ENCODE data around the gene NR1D2.
A peak's percentile ranks its signal among the peaks of the same experiment; 100 is the strongest.

The NR1D2 gene

DNA sequence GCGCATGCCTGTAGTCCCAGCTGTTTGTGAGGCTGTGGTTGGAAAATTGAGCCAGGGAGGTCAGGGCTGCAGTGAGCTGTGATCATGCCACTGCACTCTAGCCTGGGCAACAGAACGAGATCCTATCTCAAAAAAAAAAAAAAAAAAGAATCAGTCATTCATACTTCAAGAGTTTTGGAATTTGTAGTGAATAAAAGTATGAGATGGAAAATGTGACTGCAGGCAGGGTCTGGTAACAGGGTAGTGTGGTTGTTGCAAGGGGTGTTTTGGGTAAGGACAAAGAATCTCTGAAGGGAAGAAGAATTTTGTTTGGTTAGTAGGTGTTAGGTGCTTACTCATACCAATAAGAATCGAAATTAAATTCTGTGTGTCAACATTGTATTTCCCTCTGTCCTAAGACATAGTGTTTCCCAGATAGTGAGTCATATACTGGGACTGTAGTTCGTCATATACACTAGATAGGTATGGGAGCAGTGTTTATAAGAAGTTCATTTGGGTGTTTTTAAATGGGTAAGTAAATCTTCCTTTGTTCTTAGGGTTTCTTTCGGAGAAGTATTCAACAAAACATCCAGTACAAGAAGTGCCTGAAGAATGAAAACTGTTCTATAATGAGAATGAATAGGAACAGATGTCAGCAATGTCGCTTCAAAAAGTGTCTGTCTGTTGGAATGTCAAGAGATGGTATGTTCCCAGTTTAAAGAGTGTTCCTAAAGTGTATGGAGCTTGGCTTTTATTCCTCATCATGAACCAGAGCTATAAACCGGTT lies 14.2 kb downstream of the NR1D2 start (continued):
- TF ChIP-seq, protein P1, sequence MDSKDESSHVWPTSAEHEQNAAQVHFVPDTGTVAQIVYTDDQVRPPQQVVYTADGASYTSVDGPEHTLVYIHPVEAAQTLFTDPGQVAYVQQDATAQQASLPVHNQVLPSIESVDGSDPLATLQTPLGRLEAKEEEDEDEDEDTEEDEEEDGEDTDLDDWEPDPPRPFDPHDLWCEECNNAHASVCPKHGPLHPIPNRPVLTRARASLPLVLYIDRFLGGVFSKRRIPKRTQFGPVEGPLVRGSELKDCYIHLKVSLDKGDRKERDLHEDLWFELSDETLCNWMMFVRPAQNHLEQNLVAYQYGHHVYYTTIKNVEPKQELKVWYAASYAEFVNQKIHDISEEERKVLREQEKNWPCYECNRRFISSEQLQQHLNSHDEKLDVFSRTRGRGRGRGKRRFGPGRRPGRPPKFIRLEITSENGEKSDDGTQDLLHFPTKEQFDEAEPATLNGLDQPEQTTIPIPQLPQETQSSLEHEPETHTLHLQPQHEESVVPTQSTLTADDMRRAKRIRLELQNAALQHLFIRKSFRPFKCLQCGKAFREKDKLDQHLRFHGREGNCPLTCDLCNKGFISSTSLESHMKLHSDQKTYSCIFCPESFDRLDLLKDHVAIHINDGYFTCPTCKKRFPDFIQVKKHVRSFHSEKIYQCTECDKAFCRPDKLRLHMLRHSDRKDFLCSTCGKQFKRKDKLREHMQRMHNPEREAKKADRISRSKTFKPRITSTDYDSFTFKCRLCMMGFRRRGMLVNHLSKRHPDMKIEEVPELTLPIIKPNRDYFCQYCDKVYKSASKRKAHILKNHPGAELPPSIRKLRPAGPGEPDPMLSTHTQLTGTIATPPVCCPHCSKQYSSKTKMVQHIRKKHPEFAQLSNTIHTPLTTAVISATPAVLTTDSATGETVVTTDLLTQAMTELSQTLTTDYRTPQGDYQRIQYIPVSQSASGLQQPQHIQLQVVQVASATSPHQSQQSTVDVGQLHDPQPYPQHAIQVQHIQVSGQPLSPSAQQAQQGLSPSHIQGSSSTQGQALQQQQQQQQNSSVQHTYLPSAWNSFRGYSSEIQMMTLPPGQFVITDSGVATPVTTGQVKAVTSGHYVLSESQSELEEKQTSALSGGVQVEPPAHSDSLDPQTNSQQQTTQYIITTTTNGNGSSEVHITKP (tag by site-specific recombination; IDR thresholded peaks at IDR 0.05): peak; percentile 96
- TF ChIP-seq GLI2 (tag by site-specific recombination; IDR thresholded peaks at IDR 0.05; ENCODE audit: borderline replicate concordance, low read depth) (0 out of 2 replicates have a peak, but pooled peaks have one; percentile 3), PRDM6 (tag by site-specific recombination; IDR thresholded peaks at IDR 0.05) (peak; percentile 52), GFI1B (tag by site-specific recombination; IDR thresholded peaks at IDR 0.05) (0 out of 2 replicates have a peak, but pooled peaks have one; percentile 49), TCF7L2 (IDR thresholded peaks at IDR 0.05; ENCODE audit: borderline replicate concordance, low read depth, low read length) (no peak), PRDM1 (tag by site-specific recombination; IDR thresholded peaks at IDR 0.05) (peak; percentile 49; the same call in 1 of the 2 replicates), OSR2 (tag by site-specific recombination; IDR thresholded peaks at IDR 0.05) (0 out of 2 replicates have a peak, but pooled peaks have one; percentile 11), ZNF366 (tag by site-specific recombination; conservative IDR thresholded peaks at IDR 0.05) (peak; percentile 57), ZFP37 (tag by site-specific recombination; IDR thresholded peaks at IDR 0.05) (peak; percentile 8; the same call in 1 of the 2 replicates), ZNF292 (tag by site-specific recombination; IDR thresholded peaks at IDR 0.05; ENCODE audit: borderline replicate concordance, low read depth) (no peak), ZNF600 (tag by site-specific recombination; IDR thresholded peaks at IDR 0.05) (peak; percentile 94), SP7 (tag by site-specific recombination; IDR thresholded peaks at IDR 0.05) (peak; percentile 52; the same call in 1 of the 2 replicates), ZEB2 (tag by site-specific recombination; IDR thresholded peaks at IDR 0.05) (peak; percentile 73), ZNF629 (tag by site-specific recombination; IDR thresholded peaks at IDR 0.05) (peak; percentile 86), ZNF10 (tag by site-specific recombination; IDR thresholded peaks at IDR 0.05) (no peak), MZF1 (tag by site-specific recombination; IDR thresholded peaks at IDR 0.05; ENCODE audit: borderline replicate concordance) (no peak), ZNF660 (tag by site-specific recombination; IDR thresholded peaks at IDR 0.05) (no peak), ZBTB48 (tag by site-specific recombination; IDR thresholded peaks at IDR 0.05) (no peak)

DNA sequence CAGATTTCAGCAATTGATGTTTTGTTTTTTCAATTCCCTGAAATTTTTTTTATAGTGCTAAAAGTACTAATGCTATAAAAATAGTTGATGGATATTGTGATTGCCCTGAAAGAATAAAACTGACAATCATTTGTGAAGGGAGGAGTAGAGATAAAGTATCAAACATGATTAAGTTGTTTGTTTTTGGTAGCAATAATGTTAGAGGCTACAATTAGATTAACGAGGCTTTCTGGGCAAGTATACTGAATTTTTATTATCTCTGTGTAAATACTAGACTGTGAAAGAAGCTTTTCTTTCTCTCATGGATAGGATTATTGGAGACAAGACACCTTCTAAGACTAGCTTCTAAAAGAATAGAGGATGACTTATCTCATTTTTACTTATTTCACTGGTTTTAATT lies 15.6 kb downstream of the NR1D2 start:
- POLR2A ChIA-PET: interaction anchor here (0.7 to 0.8 kb wide), 2 partner anchors 17 to 44 kb away, joined by 3 to 5 read pairs; partner anchors contain the start of genes NKIRAS1 and RPL15
- peaks cover 15 to 45% of the 10 kb centered on the region in 2 experiments; a peak in 2 of 3 replicates for H3K36me3 ChIP-seq (ENCODE audit: control insufficient read depth in 2 of 2, insufficient read depth in 1 of 2, low read length in 2 of 2)
- CTCF ChIA-PET: interaction anchor here (0.7 kb wide), 1 partner anchor 205 kb away, joined by 4 read pairs; no protein-coding TSS in a partner anchor
- no peaks in the 10 kb centered on the region for H3K9me3 ChIP-seq (ENCODE audit: control insufficient read depth, insufficient read depth, low read depth, low read length)
- H3K4me3 ChIP-seq (ENCODE audit: low read depth, low read length): no peak overlapping the region
- no peak overlapping the region for H3K27ac ChIP-seq (ENCODE audit: extremely low read depth, low read depth, low read length)
- no peaks in the 10 kb centered on the region; the same call in 1 of the 2 replicates for H3K4me1 ChIP-seq (ENCODE audit: control insufficient read depth, insufficient read depth, low read length)
- TF ChIP-seq ZNF426 (tag by site-specific recombination; IDR thresholded peaks at IDR 0.05) (no peak), ZNF624 (tag by site-specific recombination; IDR thresholded peaks at IDR 0.05) (no peak), ZSCAN4 (tag by site-specific recombination; IDR thresholded peaks at IDR 0.05) (no peak), ZNF791 (tag by site-specific recombination; IDR thresholded peaks at IDR 0.05) (no peak), ELK4 (IDR thresholded peaks at IDR 0.05; ENCODE audit: borderline replicate concordance, low read depth, low read length) (no peak), BCL11B (tag by site-specific recombination; IDR thresholded peaks at IDR 0.05; ENCODE audit: low read depth) (no peak)
- TF ChIP-seq, protein P2, sequence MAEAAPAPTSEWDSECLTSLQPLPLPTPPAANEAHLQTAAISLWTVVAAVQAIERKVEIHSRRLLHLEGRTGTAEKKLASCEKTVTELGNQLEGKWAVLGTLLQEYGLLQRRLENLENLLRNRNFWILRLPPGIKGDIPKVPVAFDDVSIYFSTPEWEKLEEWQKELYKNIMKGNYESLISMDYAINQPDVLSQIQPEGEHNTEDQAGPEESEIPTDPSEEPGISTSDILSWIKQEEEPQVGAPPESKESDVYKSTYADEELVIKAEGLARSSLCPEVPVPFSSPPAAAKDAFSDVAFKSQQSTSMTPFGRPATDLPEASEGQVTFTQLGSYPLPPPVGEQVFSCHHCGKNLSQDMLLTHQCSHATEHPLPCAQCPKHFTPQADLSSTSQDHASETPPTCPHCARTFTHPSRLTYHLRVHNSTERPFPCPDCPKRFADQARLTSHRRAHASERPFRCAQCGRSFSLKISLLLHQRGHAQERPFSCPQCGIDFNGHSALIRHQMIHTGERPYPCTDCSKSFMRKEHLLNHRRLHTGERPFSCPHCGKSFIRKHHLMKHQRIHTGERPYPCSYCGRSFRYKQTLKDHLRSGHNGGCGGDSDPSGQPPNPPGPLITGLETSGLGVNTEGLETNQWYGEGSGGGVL (tag by site-specific recombination; IDR thresholded peaks at IDR 0.05): no peak
- TF ChIP-seq, protein P3, sequence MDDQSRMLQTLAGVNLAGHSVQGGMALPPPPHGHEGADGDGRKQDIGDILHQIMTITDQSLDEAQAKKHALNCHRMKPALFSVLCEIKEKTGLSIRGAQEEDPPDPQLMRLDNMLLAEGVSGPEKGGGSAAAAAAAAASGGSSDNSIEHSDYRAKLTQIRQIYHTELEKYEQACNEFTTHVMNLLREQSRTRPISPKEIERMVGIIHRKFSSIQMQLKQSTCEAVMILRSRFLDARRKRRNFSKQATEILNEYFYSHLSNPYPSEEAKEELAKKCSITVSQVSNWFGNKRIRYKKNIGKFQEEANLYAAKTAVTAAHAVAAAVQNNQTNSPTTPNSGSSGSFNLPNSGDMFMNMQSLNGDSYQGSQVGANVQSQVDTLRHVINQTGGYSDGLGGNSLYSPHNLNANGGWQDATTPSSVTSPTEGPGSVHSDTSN (CRISPR knock-in tag; IDR thresholded peaks at IDR 0.05): no peak

Measured in HEK293 (cell line).